ENCODE results near the gene TOR4A.

DNA sequence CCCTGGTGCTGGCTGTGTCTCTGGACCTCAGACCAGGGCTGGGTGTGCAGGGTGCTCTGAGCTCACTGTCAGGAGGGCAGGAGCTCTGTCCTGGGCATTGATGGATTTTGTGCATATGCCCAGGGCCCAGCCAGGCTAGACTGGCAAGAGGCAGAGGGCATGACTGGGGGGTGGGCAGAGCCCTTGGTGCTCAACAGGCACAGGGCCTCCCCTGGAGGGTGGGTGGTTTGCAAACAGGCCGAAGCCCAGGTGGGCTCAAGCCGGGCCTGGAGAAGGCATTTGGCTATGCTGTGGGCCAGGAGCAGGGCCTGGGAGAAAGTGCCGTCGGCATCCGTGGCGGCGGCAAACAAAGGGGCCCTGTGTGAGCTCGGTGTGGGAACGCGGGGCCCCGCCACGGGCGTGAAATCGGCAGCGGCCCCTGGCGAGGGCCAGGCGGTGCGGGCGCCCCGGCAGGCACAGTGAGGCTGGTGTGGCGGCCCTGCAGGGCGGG is 26.4 kb downstream of the TOR4A start:
- TF ChIP-seq POLR2A (IDR thresholded peaks at IDR 0.05; ENCODE audit: low read depth, low read length) (no peak), POLR2AphosphoS5 (IDR thresholded peaks at IDR 0.05; ENCODE audit: low read depth, low read length) (no peak), PAX5 (IDR thresholded peaks at IDR 0.05; ENCODE audit: insufficient read depth, low read length, severe bottlenecking) (no peak)

Data from GM12891 (cell line).